ENCODE data around the gene BCAS3. TPM values are rescaled to one million over a fixed set of nuclear protein-coding genes. Genes with fewer than 3 reads are reported as not detected.

Gene BCAS3
- total RNA-seq, 2 experiments from 2014 or later: 20.1 to 31.8 TPM

GRCh38 chr17:61196302-61196704 is 518.7 kb downstream of the BCAS3 start:
- CTCF ChIA-PET: no interaction called here
- DNase-seq: no peak
- Mint-ChIP-seq H3K27me3 (no peaks in the 10 kb centered on the region), H3K36me3 (ENCODE audit: low read depth) (no peaks in the 10 kb centered on the region), H3K4me3 (no peak overlapping the region), H3K4me1 (ENCODE audit: low read depth) (no peaks in the 10 kb centered on the region), H3K9me3 (no peaks in the 10 kb centered on the region), H3K27ac (no peak overlapping the region)
- TF ChIP-seq CTCF (IDR thresholded peaks at IDR 0.05): no peak
- Histone ChIP-seq H3K36me3 (ENCODE audit: insufficient read depth, low read length) (no peaks in the 10 kb centered on the region), H3K27me3 (ENCODE audit: control insufficient read depth in 1 of 2, insufficient read depth in 2 of 2, low read length in 2 of 2) (no peaks in the 10 kb centered on the region), H3K27ac (ENCODE audit: low read depth in 1 of 2, low read length in 2 of 2) (no peak overlapping the region), H3K4me1 (ENCODE audit: insufficient read depth, low read length) (no peaks in the 10 kb centered on the region), H3K4me3 (ENCODE audit: low read length) (no peak overlapping the region), H3K9me3 (ENCODE audit: control insufficient read depth in 1 of 2, insufficient read depth in 1 of 2, low read length in 2 of 2) (peaks cover 0 to 9% of the 10 kb centered on the region in 2 experiments)
- intact Hi-C loops (cut with DNase I, micrococcal nuclease): no loop called here
- no peak for ATAC-seq (ENCODE audit: poor library complexity)
- POLR2A ChIA-PET: no interaction called here

- CTCF ChIA-PET: no interaction called here
- no peak for ATAC-seq (ENCODE audit: poor library complexity)
Measured at GRCh38 chr17:61196799-61197198, 519.1 kb downstream of the BCAS3 start.

GRCh38 chr17:61199431-61200338 is 522.0 kb downstream of the BCAS3 start:
- Histone ChIP-seq H3K36me3 (ENCODE audit: insufficient read depth, low read length) (no peaks in the 10 kb centered on the region), H3K9me3 (ENCODE audit: control insufficient read depth in 1 of 2, insufficient read depth in 1 of 2, low read length in 2 of 2) (no peaks in the 10 kb centered on the region), H3K4me3 (ENCODE audit: low read length) (no peak overlapping the region), H3K4me1 (ENCODE audit: insufficient read depth, low read length) (no peaks in the 10 kb centered on the region), H3K27me3 (ENCODE audit: control insufficient read depth in 1 of 2, insufficient read depth in 2 of 2, low read length in 2 of 2) (no peaks in the 10 kb centered on the region), H3K27ac (ENCODE audit: low read depth in 1 of 2, low read length in 2 of 2) (no peak overlapping the region)
- intact Hi-C loops (cut with DNase I, micrococcal nuclease): no loop called here
- H3K4me1 Mint-ChIP-seq (ENCODE audit: low read depth): no peaks in the 10 kb centered on the region
- H3K27ac Mint-ChIP-seq: no peak overlapping the region
- no peak for TF ChIP-seq CTCF (IDR thresholded peaks at IDR 0.05)
- ATAC-seq (ENCODE audit: poor library complexity): no peak
- DNase-seq: no peak
- CTCF ChIA-PET: interaction anchor here (1.1 to 1.6 kb wide), 2 partner anchors 8 to 10 kb away, joined by 3 to 5 read pairs; no protein-coding TSS in a partner anchor
- POLR2A ChIA-PET: no interaction called here
- H3K36me3 Mint-ChIP-seq (ENCODE audit: low read depth): no peaks in the 10 kb centered on the region
- H3K27me3 Mint-ChIP-seq: no peaks in the 10 kb centered on the region
- no peaks in the 10 kb centered on the region for H3K9me3 Mint-ChIP-seq
- H3K4me3 Mint-ChIP-seq: no peak overlapping the region

More at GRCh38 chr17:61196799-61197198, 519.1 kb downstream of the BCAS3 start:
- no peak for DNase-seq
- Mint-ChIP-seq H3K27me3 (no peaks in the 10 kb centered on the region), H3K4me3 (no peak overlapping the region), H3K9me3 (no peaks in the 10 kb centered on the region), H3K36me3 (ENCODE audit: low read depth) (no peaks in the 10 kb centered on the region), H3K4me1 (ENCODE audit: low read depth) (no peaks in the 10 kb centered on the region), H3K27ac (no peak overlapping the region)
- no peaks in the 10 kb centered on the region for H3K36me3 ChIP-seq (ENCODE audit: insufficient read depth, low read length)
- peaks cover 0 to 4% of the 10 kb centered on the region in 2 experiments for H3K9me3 ChIP-seq (ENCODE audit: control insufficient read depth in 1 of 2, insufficient read depth in 1 of 2, low read length in 2 of 2)
- H3K27me3 ChIP-seq (ENCODE audit: control insufficient read depth in 1 of 2, insufficient read depth in 2 of 2, low read length in 2 of 2): no peaks in the 10 kb centered on the region
- intact Hi-C loops (cut with DNase I, micrococcal nuclease): no loop called here
- H3K4me1 ChIP-seq (ENCODE audit: insufficient read depth, low read length): no peaks in the 10 kb centered on the region
- no peak overlapping the region for H3K27ac ChIP-seq (ENCODE audit: low read depth in 1 of 2, low read length in 2 of 2)
- no peak overlapping the region for H3K4me3 ChIP-seq (ENCODE audit: low read length)
- POLR2A ChIA-PET: no interaction called here
- TF ChIP-seq CTCF (IDR thresholded peaks at IDR 0.05): no peak
